NT2/D1 (cell line): ENCODE measurements around the gene GPR26.

ENCODE experiments used
- YY1 ChIP-seq: IDR thresholded peaks from 2 replicates; pipeline ENCODE4 v1.6.1; 2011; ENCODE audit not compliant: insufficient read length, insufficient read depth
- ZNF274 ChIP-seq: IDR thresholded peaks from 2 replicates; pipeline ENCODE4 v1.6.1; 2011; ENCODE audit warnings: mild to moderate bottlenecking, low read depth, low read length

GRCh38 chr10:123729523-123729922 lies 63.4 kb downstream of the GPR26 start:
- no peak for TF ChIP-seq YY1
- TF ChIP-seq ZNF274 = no peak
